AG10803 (cell line): ENCODE measurements around the gene FILIP1L.

Experiments used
- DNase-seq: peaks from one replicate; pipeline ENCODE4 v3.0.0; 2010; ENCODE audit warnings: low read depth
- H3K4me3 ChIP-seq: 2 replicates; pipeline ENCODE4 v1.5.1; 2011; ENCODE audit warnings: mild to moderate bottlenecking, low read length, control low read depth
- TF ChIP-seq, protein P1 (sequence below): conservative IDR thresholded peaks from 2 replicates; pipeline ENCODE4 v1.5.1; 2011; ENCODE audit warnings: mild to moderate bottlenecking, low read length, control low read depth, inconsistent platforms

Gene FILIP1L

DNA sequence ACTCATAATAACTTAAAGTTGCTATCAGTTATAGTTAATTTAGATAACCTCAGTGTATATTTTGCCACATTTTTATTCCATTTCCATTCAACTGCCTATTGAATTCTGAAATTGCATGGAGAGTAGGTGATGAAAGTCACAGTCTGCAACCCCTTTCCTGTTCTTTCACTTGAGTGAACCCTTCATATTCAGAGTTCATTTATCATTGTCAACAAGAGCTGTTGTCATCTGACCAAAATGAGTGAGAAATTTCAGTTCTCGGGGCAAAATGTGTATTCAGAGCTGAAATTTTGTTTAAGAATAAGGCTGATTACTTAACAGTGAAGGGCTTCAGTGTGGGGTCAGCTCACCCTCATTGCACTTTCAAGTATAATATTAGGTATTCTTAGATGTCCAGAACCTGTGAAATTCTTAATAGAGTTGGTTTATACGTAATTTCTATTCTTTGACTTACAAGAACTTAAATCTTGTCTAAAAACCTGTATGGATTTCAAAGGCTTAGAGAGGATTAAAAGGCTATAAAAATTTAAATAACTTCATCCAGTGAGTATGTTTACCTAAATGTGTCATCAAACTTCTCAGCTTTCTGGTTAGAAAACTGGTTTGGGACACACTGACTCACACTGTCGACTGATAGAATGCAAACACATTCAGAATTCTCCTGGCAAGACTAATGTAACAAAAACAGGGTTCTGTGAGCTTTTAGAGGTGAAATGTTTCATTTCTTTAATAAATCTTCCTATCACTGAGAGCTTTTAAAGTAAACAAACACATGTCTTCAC, 204.4 kb downstream of the FILIP1L start:
- DNase-seq: peak; percentile 43
- TF ChIP-seq, protein P1, sequence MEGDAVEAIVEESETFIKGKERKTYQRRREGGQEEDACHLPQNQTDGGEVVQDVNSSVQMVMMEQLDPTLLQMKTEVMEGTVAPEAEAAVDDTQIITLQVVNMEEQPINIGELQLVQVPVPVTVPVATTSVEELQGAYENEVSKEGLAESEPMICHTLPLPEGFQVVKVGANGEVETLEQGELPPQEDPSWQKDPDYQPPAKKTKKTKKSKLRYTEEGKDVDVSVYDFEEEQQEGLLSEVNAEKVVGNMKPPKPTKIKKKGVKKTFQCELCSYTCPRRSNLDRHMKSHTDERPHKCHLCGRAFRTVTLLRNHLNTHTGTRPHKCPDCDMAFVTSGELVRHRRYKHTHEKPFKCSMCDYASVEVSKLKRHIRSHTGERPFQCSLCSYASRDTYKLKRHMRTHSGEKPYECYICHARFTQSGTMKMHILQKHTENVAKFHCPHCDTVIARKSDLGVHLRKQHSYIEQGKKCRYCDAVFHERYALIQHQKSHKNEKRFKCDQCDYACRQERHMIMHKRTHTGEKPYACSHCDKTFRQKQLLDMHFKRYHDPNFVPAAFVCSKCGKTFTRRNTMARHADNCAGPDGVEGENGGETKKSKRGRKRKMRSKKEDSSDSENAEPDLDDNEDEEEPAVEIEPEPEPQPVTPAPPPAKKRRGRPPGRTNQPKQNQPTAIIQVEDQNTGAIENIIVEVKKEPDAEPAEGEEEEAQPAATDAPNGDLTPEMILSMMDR: no peak
- no peak overlapping the region for H3K4me3 ChIP-seq

DNA sequence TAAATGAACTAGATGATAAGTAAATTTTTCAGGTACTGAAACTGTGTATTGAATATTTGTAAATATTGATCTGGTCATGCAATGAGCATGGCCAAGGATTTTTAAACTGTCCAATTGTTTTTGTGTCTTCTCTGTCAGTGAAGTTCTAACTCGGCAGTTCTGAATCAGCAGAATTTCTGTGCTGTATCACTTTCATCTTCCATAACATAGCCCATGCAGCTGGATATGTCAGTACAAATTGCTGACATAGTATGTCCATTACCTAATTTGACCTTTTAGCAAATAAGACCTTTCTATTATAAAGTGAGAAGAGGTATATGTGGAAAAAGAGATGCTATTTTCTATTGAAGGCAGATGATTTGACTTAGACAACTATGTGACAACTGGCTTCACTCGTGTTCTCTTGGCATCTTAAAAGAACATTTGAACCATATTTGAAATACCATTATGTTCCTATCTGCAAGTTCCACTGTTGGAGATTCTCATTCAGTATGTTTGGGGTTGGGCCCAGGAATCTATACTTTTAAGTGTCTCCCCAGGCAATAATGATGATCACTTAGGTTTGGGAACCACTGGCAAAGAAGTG, 206.2 kb downstream of the FILIP1L start:
- TF ChIP-seq, protein P1: no peak
- H3K4me3 ChIP-seq: no peak overlapping the region
- no peak for DNase-seq

DNA sequence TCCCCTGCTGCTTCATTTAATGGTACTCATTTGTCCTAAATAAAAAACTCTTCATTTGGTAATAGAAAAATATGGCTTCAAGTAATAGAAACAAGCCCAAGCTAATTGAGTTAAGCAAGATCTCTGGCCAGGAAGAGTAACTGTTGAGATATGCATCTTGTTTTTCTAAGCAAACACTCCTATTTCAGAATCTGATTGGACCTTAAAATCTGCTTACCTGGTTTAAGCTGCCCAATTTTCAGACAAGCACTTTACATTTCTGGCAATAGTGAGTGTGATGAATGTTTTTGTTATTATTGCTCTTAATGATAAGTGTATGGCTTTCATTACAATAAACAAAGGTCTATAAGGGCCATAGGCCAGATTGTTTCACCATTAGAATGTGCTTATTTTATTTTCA, 210.4 kb downstream of the FILIP1L start:
- no peak for DNase-seq
- TF ChIP-seq, protein P1: no peak
- H3K4me3 ChIP-seq: no peak overlapping the region

DNA sequence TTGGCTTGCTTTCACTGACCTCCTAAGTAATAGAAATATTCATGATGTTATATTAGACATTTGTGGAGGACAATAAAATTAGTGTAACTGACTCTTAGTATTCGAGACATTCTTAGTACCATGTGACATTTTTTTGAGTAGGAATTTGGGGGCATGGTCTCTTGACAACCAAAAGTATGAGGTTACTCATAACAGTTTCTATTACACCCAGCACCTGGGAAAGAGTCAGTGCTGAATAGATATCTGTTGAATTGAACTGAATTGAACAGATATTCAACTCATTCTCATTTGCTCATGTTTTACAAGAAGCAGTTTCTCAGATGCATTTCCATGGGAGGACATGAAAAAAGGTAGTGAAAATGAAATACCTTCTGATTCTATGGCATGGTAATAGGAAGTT, 212.2 kb downstream of the FILIP1L start:
- TF ChIP-seq, protein P1: no peak
- DNase-seq: peak; percentile 30
- H3K4me3 ChIP-seq: no peak overlapping the region

DNA sequence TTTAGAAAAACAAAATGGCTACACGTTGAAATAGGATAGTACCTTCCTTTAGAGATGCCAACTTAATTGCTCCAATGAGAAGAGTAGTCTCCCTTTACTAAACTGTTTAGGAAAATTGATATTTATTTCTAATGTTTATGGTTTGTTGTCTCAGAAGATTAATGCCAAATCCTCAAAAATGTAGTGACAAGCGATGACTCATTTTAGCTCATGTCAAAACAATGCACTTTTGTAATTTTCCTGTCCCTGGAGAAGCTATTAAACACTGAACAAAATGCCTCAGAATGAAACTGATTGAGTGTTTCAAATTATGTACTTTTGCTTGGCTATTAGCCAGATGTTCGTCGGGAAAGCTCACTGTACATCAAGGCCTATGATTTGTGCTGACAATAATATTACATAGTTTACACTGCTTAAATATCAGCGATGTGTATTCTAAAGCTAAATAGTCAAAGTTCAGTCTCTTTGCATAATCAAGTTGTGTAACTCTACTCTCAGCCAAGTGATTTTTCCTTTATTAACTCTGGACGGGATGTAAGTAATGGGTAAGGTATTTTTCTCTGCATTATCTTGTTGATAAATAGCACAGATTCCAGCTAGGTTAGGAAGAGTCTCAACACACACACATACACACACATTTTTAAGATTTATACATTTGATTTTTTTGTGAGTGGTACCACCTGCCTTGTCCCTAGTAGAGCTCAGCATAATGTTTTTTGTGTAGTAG, 212.9 kb downstream of the FILIP1L start:
- peak; percentile 87 for DNase-seq
- H3K4me3 ChIP-seq: peak overlapping the region; percentile 18; the same call in 1 of the 2 replicates
- TF ChIP-seq, protein P1: no peak

DNA sequence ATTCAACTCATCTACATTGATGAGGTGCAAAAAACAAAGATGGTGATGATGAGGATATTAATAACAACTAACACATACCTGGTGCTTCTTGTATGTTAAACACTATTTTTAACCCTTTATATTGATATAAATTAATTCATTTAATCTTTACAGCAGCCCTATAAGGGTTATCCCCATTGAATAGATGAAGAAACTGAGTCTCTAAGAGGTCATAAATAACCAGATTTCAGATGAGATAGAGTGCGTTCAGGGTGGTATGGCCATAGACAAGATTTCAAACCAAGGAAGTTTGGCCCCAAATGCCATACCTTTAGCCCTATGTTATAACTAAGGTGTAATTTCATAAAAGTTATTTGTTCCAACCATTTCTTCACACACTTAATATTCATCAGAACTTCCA, 214.1 kb downstream of the FILIP1L start:
- H3K4me3 ChIP-seq: no peak overlapping the region
- no peak for DNase-seq
- TF ChIP-seq, protein P1: no peak

DNA sequence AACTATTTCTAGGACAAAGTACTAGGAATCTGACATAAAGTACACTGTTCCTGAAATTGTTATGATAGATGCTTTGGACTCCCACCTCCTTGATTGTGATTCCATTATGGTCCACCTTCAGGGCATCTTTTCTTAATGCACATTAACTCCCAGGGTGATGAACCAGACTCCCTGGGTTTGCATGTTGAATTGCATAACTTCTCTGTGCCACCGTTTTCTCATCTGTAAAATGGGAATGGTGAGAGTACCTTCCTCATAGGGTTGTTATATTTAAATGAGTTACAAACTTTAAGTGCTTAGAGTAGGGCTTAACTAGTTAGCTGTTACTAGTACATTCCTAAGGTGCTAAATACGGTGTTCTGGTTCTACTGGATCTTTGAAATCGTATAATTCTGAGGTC, 214.7 kb downstream of the FILIP1L start:
- no peak overlapping the region for H3K4me3 ChIP-seq
- TF ChIP-seq, protein P1: no peak
- DNase-seq: no peak
